ENCODE measurements around the gene BPI. TPM values are rescaled to one million over a fixed set of nuclear protein-coding genes. Genes with fewer than 3 reads are reported as not detected.

The BPI gene
- total RNA-seq, 2 donors from 2014 or later, result not detected

DNA sequence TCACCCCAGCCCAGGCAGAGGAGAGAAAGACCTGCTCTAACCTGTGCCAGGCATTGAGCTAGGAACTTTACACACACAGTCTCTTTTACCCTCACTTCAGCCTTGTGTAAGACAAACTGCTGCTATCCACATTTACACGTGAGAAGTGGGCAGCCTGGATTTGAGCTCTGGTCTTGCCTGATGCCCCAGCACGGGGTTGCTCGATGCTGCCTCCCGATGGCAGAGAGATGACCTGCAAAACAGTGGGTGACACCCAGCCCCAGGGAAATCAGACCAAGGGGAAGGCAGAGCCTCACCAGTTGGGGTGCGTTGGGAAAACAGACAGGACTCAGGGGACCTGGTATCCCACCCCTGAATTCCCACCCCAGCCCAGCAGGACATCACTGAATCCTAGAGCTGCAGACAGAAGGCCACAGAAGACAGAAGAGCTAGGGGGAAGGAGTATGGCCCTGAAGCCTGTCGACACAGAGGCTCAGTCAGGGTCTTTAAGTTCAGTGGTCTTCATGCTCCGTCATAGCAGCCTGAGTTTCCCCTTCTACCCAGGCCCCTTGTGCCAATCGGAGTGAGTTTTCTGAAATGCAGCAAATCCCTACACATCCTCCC is 990 bp downstream of the BPI start:
- Histone ChIP-seq H3K27me3 (peaks cover 0 to 3% of the 10 kb centered on the region in 2 donors), H3K27ac (no peak overlapping the region), H3K9me3 (no peaks in the 10 kb centered on the region), H3K4me3 (no peak overlapping the region), H3K36me3 (replicated peaks in 1 of 2; ENCODE audit: insufficient read depth in 1 of 2, low read depth in 2 of 2) (no peaks in the 10 kb centered on the region), H3K4me1 (peaks cover 2% of the 10 kb centered on the region)
- no peak for ATAC-seq
- no peak for TF ChIP-seq POLR2A (IDR thresholded peaks at IDR 0.05)
- TF ChIP-seq, protein P1, sequence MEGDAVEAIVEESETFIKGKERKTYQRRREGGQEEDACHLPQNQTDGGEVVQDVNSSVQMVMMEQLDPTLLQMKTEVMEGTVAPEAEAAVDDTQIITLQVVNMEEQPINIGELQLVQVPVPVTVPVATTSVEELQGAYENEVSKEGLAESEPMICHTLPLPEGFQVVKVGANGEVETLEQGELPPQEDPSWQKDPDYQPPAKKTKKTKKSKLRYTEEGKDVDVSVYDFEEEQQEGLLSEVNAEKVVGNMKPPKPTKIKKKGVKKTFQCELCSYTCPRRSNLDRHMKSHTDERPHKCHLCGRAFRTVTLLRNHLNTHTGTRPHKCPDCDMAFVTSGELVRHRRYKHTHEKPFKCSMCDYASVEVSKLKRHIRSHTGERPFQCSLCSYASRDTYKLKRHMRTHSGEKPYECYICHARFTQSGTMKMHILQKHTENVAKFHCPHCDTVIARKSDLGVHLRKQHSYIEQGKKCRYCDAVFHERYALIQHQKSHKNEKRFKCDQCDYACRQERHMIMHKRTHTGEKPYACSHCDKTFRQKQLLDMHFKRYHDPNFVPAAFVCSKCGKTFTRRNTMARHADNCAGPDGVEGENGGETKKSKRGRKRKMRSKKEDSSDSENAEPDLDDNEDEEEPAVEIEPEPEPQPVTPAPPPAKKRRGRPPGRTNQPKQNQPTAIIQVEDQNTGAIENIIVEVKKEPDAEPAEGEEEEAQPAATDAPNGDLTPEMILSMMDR (IDR thresholded peaks at IDR 0.05), result no peak
- DNase-seq, result peak in 1 of 4 donors; percentile 14
- 35 to 71% methylated on average over 4 to 8 of the region's 8 CpGs for WGBS, 2 donors
- intact Hi-C loops (cut with DNase I), result no loop called here

DNA sequence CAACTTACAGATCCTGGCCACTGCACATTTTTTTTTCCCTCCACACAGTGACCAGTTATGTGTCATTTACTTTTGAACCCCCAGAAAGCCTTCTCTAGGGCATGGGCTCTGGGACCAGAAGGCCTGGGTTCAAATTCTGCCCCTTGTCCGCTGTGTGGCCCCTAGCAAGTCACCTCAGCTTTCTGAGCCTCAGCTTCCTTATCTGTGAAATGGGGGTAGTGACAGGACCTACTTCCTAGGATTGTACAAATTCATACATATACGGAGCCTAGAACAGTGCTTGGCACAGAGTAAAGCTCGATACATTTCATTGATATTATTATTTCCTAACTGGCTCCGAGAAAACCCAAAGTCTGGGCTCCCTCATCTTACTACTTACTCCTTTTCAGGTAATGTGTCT is 1.6 kb downstream of the BPI start:
- DNase-seq, result no peak
- Histone ChIP-seq H3K27ac (no peak overlapping the region), H3K9me3 (no peaks in the 10 kb centered on the region), H3K4me1 (no peaks in the 10 kb centered on the region), H3K36me3 (replicated peaks in 1 of 2; ENCODE audit: insufficient read depth in 1 of 2, low read depth in 2 of 2) (no peaks in the 10 kb centered on the region), H3K27me3 (peaks cover 0 to 3% of the 10 kb centered on the region in 2 donors), H3K4me3 (no peak overlapping the region)
- TF ChIP-seq, protein P1 (IDR thresholded peaks at IDR 0.05), result no peak
- 67 to 71% methylated on average over 4 of the region's 4 CpGs for WGBS, 2 donors
- intact Hi-C loops (cut with DNase I), result no loop called here
- ATAC-seq, result no peak

DNA sequence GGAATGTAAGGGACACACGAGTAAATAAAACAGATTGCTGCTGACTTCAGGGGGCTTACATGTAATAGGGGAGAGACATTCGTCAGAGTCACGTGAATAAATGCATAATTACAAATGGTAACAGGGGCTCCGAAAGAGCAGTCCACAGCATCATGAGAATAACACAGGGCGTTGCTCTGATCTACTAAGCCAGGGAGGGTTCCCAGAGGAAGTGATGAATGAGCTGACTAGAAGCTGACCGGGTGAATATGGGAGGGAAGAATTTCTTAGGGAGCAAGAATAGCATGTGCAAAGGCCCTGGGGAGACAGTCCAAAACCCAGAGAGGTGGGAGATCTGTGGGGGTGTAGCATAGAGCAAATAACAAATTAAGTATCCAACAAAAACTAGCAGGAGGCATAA is 2.4 kb downstream of the BPI start:
- WGBS, 2 donors, result 62 to 65% methylated on average over 6 of the region's 6 CpGs
- Histone ChIP-seq H3K4me3 (no peak overlapping the region), H3K9me3 (no peaks in the 10 kb centered on the region), H3K27me3 (peaks cover 0 to 3% of the 10 kb centered on the region in 2 donors), H3K4me1 (no peaks in the 10 kb centered on the region), H3K27ac (no peak overlapping the region), H3K36me3 (replicated peaks in 1 of 2; ENCODE audit: insufficient read depth in 1 of 2, low read depth in 2 of 2) (no peaks in the 10 kb centered on the region)
- intact Hi-C loops (cut with DNase I), result no loop called here
- TF ChIP-seq POLR2A (IDR thresholded peaks at IDR 0.05), result no peak
- TF ChIP-seq, protein P1 (IDR thresholded peaks at IDR 0.05), result no peak
- no peak for DNase-seq
- ATAC-seq, result no peak

DNA sequence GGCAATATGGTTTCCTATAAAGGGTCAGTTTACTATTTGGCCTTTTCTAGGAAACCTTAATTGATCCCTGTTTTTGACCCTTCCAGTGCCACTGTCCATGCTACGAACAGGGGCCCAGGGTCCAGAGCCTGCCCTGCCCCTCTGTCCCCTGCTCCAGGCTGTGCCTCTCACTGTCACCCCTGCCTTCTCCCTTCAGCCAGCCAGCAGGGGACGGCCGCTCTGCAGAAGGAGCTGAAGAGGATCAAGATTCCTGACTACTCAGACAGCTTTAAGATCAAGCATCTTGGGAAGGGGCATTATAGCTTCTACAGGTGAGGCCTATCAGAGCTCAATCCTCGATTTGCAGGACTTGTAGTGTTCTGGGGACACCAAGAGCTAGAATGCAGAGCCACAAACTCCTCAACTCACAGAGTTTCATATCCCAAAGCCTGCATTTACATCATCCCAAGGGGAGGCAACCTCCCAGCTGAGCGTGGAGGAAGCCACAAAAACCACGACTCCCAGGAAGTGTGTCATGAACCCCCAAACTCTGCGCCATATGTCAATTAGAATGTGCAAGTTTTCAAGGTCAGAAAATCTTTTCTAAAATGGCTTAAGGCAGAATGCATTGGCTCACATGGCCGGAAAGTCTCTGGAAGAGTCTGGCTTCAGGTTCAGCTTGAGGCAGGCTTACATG is 3.6 kb downstream of the BPI start:
- Histone ChIP-seq H3K4me3 (no peak overlapping the region), H3K9me3 (no peaks in the 10 kb centered on the region), H3K4me1 (no peaks in the 10 kb centered on the region), H3K27ac (no peak overlapping the region), H3K27me3 (peaks cover 0 to 3% of the 10 kb centered on the region in 2 donors), H3K36me3 (replicated peaks in 1 of 2; ENCODE audit: insufficient read depth in 1 of 2, low read depth in 2 of 2) (no peaks in the 10 kb centered on the region)
- WGBS, 2 donors, result 66 to 75% methylated on average over 5 to 8 of the region's 8 CpGs
- ATAC-seq (no peak), DNase-seq (no peak)
- intact Hi-C loops (cut with DNase I), result no loop called here
- TF ChIP-seq, protein P1 (IDR thresholded peaks at IDR 0.05), result no peak
- no peak for TF ChIP-seq POLR2A (IDR thresholded peaks at IDR 0.05)

DNA sequence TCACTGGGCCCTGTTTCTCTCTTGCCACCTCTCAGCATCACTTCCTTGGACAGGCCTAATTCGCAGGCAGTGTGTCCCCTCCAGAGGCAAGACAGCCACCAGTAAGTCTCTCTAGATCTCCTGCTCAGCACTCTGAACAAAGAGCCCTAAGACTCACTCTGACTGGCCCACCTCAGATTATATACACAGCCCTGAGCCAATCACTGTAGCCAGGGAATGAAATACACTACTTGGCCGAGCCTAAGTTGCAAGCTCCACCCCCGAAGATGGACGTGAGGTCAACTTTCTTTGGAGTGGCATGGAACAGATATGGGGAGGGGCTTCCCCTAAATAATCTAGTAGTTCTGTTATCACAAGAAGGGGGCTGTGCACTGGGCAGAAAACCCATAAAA is 4.1 kb downstream of the BPI start:
- Histone ChIP-seq H3K27me3 (peaks cover 0 to 3% of the 10 kb centered on the region in 2 donors), H3K36me3 (replicated peaks in 1 of 2; ENCODE audit: insufficient read depth in 1 of 2, low read depth in 2 of 2) (no peaks in the 10 kb centered on the region), H3K4me1 (no peaks in the 10 kb centered on the region), H3K9me3 (no peaks in the 10 kb centered on the region), H3K4me3 (no peak overlapping the region), H3K27ac (no peak overlapping the region)
- TF ChIP-seq, protein P1 (IDR thresholded peaks at IDR 0.05), result no peak
- TF ChIP-seq POLR2A (IDR thresholded peaks at IDR 0.05), result no peak
- DNase-seq, result no peak
- WGBS, 2 donors, result 61 to 80% methylated on average over 1 to 4 of the region's 4 CpGs
- intact Hi-C loops (cut with DNase I), result no loop called here
- no peak for ATAC-seq
